AG10803 (cell line): ENCODE data around the gene AK8.

Experiments used
- DNase-seq: peaks from one replicate; pipeline ENCODE4 v3.0.0; 2010; ENCODE audit warnings: low read depth
- H3K4me3 ChIP-seq: 2 replicates; pipeline ENCODE4 v1.5.1; 2011; ENCODE audit warnings: mild to moderate bottlenecking, low read length, control low read depth
- CTCF ChIP-seq: conservative IDR thresholded peaks from 2 replicates; pipeline ENCODE4 v1.5.1; 2011; ENCODE audit warnings: mild to moderate bottlenecking, low read length, control low read depth, inconsistent platforms

The AK8 gene

GRCh38 chr9:132910376-132910775, 32.3 kb upstream of the AK8 start:
- H3K4me3 ChIP-seq: no peak overlapping the region
- TF ChIP-seq CTCF: no peak

GRCh38 chr9:132909311-132909710, 31.2 kb upstream of the AK8 start:
- no peak for TF ChIP-seq CTCF
- DNase-seq: no peak
- H3K4me3 ChIP-seq: no peak overlapping the region

More at GRCh38 chr9:132910376-132910775, 32.3 kb upstream of the AK8 start:
- no peak for DNase-seq

- TF ChIP-seq CTCF: no peak
- no peak overlapping the region for H3K4me3 ChIP-seq
- no peak for DNase-seq
Observed at GRCh38 chr9:132908635-132909034, 30.6 kb upstream of the AK8 start.

- DNase-seq: no peak
- TF ChIP-seq CTCF: no peak
- no peak overlapping the region for H3K4me3 ChIP-seq
Observed at GRCh38 chr9:132905726-132906125, 27.6 kb upstream of the AK8 start.

GRCh38 chr9:132903574-132904492, 25.7 kb upstream of the AK8 start:
- no peak overlapping the region for H3K4me3 ChIP-seq
- DNase-seq: no peak
- no peak for TF ChIP-seq CTCF

GRCh38 chr9:132901858-132902831, 24.1 kb upstream of the AK8 start:
- no peak overlapping the region for H3K4me3 ChIP-seq
- peak; percentile 86 for TF ChIP-seq CTCF
- DNase-seq: peak; percentile 80
